ENCODE measurements around the gene IL34. TPM values are rescaled to one million over a fixed set of nuclear protein-coding genes. Genes with fewer than 3 reads are reported as not detected.

IL34 gene
- total RNA-seq = 1.1 and 1.7 TPM in 2 replicates

DNA sequence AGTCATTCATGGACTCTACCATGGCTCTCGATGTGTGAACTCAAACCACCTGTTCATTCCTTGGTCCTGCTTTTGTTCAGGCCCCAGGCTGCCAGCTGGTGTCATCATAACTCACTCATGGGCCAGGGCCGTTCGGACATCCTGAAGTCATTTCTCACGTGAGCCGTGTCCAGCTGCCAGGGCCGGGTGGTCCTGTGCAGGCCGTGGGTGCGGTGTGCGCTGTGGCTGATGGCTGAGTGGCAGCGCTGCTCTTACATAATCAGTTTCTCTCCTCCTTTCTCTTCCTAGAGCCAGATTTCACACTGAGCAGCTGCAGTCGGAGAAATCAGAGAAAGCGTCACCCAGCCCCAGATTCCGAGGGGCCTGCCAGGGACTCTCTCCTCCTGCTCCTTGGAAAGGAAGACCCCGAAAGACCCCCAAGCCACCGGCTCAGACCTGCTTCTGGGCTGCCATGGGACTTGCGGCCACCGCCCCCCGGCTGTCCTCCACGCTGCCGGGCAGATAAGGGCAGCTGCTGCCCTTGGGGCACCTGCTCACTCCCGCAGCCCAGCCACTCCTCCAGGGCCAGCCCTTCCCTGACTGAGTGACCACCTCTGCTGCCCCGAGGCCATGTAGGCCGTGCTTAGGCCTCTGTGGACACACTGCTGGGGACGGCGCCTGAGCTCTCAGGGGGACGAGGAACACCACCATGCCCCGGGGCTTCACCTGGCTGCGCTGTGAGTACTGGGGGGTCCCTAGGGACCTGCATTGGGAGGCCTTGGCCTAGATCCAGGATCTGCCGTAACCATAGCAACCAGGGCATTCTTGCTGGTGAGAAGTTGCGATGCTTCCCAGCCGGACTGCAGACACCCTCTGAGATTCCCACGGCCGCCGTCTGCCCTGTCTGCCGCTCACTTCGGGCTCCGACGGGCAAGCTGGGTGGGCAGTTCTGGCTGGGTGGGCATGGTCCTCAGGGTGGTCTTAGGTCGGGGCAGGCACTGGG, at the start of gene IL34:
Gene IL34, plus strand, starts transcription at position 300 of the 982 bp plus-strand sequence. Its CDS starts 389 bp downstream, at position 689.

DNA sequence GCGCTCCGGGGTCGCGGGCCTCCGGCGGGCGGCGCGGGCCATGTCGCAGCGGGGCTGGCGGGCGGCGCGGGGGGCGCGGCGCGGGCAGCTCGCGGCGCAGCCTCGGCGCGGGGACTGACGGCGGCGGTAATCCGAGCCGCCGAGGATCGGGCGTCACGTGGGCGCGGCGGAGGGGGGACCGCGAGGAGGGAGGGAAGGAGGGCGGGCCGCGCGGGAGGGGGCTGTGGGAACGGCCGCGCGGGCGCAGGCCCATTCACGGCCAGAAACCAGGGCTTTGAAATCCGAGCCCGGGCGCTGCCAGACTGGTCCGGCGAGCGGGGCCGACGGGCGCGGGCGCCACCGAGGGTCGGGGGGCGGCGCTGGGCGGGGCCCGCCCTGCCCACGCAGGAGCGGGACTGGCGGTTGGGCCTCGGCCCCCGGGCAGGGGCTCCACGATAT, 39.6 kb downstream of the IL34 start, which contains the start of gene MTSS2:
Gene MTSS2, minus strand, starts transcription at position 116 of the 438 bp plus-strand sequence. CDS start 262 bp downstream, outside the sequence.

Other genes starting within 250 kb of the IL34 start
- gene ST3GAL2, start 207.5 kb upstream of the IL34 start, total RNA-seq = 22.3 and 40.6 TPM in 2 replicates
- gene FCSK, start 192.0 kb upstream of the IL34 start, total RNA-seq = 8.5 and 13.1 TPM in 2 replicates
- 45.4 and 79.5 TPM in 2 replicates for gene COG4, start 123.0 kb upstream of the IL34 start, total RNA-seq
- 140 and 174 TPM in 2 replicates for gene SF3B3, start 122.7 kb upstream of the IL34 start, total RNA-seq
- 17.6 and 106 TPM in 2 replicates for gene MTSS2, start 39.5 kb downstream of the IL34 start, total RNA-seq
- gene VAC14, start 154.6 kb downstream of the IL34 start, total RNA-seq = 35.6 and 46.7 TPM in 2 replicates